Subcutaneous adipose tissue (tissue), 4 donors: ENCODE measurements around the gene SLC39A10. TPM values are rescaled to one million over a fixed set of nuclear protein-coding genes. Genes with fewer than 3 reads are reported as not detected.

Source experiments
- total RNA-seq, 4 donors: library from RNA; depleted of rRNA; stranded (reverse); fragments of >200 nt; gene quantifications; one replicate each; pipeline ENCODE4 v1.1.0, GENCODE V29; 2016
- TF ChIP-seq, protein P1 (sequence below): fragments of 450-650 bp; IDR thresholded peaks from one replicate; pipeline ENCODE4 v1.5.1; 2016; ENCODE audit warnings: low read depth, mild to moderate bottlenecking, control low read depth, antibody characterized with exemption, moderate library complexity

Gene SLC39A10
- total RNA-seq, 4 donors from 2014 or later, result 13.4 to 24.0 (median 21.0) TPM

DNA sequence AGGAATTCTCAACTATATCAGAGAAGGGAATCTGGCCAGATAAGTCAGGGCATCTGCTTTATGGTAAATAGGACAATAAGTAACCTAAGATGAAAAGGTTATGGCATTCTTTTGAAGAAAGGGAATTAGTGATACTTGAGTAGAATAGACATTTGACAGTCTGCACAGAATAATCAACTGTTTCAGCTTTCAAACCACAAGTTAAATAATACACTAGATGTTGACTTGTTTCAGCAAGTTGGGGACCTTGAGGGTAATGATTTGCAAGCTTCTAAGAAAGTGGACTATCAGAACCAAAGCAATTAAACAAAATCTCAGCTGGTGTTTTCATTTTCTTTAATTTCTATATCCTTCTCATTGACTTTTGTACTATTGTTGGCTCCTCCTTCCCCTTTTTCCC lies 54.5 kb downstream of the SLC39A10 start:
- TF ChIP-seq, protein P1, sequence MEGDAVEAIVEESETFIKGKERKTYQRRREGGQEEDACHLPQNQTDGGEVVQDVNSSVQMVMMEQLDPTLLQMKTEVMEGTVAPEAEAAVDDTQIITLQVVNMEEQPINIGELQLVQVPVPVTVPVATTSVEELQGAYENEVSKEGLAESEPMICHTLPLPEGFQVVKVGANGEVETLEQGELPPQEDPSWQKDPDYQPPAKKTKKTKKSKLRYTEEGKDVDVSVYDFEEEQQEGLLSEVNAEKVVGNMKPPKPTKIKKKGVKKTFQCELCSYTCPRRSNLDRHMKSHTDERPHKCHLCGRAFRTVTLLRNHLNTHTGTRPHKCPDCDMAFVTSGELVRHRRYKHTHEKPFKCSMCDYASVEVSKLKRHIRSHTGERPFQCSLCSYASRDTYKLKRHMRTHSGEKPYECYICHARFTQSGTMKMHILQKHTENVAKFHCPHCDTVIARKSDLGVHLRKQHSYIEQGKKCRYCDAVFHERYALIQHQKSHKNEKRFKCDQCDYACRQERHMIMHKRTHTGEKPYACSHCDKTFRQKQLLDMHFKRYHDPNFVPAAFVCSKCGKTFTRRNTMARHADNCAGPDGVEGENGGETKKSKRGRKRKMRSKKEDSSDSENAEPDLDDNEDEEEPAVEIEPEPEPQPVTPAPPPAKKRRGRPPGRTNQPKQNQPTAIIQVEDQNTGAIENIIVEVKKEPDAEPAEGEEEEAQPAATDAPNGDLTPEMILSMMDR, result no peak

DNA sequence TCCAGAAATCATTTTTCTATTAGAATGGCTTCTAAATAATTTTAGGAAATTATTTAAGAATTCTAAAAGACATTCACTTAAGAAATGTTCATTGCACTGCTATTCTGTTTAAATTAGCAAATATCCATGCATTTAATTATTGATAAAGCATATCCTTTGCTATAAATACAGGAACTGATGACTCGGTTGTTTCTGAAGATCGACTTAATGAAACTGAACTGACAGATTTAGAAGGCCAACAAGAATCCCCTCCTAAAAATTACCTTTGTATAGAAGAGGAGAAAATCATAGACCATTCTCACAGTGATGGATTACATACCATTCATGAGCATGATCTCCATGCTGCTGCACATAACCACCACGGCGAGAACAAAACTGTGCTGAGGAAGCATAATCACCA lies 59.4 kb downstream of the SLC39A10 start:
- TF ChIP-seq, protein P1, result no peak

DNA sequence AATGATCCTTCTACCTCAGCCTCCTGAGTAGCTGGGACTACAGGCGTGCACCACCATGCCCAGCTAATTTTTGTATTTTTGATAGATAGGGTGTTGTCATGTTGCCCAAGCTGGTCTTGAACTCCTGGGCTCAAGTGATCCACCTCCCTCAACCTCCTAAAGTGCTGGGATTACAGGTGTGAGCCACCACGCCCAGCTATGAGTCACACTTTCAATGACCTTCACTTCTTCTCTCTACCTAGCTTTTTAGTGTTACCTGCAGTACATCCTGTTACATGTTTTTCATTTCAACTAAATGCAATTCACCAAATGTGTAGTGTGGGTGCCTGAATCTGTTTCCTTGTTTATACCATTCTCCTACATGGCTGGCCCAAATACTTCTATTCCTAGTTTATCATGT lies 64.0 kb downstream of the SLC39A10 start:
- TF ChIP-seq, protein P1, result no peak

DNA sequence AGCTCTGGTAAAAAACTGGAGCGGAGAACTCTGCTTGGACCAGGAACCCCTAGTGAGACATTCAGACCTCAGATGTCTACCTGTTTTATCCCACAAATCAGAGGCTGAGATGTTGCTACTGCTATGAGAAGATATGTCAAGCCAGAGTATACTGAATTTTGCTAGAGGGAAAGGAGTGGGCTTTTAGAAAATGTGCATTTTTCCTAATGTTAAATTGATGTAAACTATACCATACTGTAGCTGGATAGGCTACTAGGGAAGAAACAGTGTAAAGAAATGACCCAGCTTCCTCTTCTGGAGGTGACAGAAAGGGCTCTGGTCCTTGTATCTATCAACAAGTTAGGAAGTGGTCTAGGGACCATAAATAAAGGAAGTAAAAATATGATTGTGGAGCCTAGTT lies 65.0 kb downstream of the SLC39A10 start:
- TF ChIP-seq, protein P1, result no peak

DNA sequence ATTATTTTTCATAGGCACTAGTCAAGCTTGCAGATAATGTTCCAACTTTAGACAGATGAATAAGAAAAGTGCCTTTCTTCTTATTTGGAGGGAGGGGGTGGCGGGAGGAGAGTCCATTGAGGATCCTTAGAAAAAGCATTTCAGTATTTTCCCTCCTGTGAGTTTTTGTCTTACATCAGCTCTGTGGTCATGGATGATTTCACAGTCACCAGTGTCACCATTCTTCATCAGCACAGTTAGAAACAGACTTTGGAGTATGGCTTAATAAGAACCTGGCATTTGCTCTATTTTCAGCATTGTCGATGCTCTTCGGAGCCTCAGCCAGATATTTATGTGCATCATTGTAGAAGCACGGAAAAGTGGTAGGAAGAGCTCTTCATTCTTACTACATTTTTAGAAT lies 70.1 kb downstream of the SLC39A10 start:
- TF ChIP-seq, protein P1, result no peak

DNA sequence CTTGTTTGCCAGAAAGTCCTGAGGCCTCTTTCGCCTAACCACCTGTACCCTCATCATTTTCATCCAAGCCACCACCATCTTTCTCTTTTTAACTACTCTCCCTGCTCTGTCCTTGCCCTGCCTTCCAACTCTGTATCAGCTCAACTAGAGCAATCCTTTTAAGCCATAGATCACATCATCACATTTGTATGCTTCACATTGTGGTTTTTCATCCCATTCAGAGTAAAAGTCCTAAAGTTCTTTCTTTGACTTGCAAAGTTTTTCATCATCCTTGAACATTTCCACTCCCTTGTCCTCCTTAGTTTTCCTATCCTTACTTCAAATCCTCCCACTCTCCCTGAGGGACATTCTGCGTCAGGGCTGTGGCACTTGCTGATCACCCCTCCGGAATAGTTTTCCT lies 73.9 kb downstream of the SLC39A10 start:
- TF ChIP-seq, protein P1, result no peak

DNA sequence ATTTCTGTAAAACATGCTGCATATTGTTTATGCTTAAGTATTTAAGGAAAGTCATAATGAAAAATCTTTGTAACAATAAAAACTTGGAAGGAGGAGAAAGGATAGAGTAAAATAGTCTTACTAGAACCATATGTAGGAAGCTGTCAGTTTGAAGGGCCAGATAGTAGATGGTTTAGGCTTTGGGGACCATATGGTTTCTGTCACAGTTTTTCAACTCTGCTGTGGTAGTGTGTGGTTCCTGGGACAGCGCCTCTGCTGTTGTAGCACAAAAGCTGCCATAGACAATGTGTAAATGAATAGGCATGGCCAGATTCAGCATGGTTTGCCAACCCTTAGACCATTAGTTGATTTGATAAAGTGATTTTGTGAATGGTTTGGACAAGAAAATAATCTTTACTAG lies 75.5 kb downstream of the SLC39A10 start:
- TF ChIP-seq, protein P1, result no peak
